ENCODE results near the gene CIZ1. TPM values are rescaled to one million over a fixed set of nuclear protein-coding genes. Genes with fewer than 3 reads are reported as not detected.

The CIZ1 gene
- total and polyA plus RNA-seq, 10 of the 15 experiments (the other 5 are each of a cell fraction or from before 2014, with no cell fraction given): 1.8 to 91.6 (median 35.4) TPM

GRCh38 chr9:128151309-128152132 is 39.9 kb downstream of the CIZ1 start:
- TF ChIP-seq RB1 (IDR thresholded peaks at IDR 0.05; ENCODE audit: borderline replicate concordance) (no peak), HDAC2 (IDR thresholded peaks at IDR 0.05) (no peak), PAX5 (IDR thresholded peaks at IDR 0.05; ENCODE audit: borderline replicate concordance, low read depth, low read length) (no peak)
- H3K27me3 ChIP-seq (replicated peaks in 1 of 2; ENCODE audit: control insufficient read depth in 2 of 2, insufficient read depth in 2 of 2, low read length in 1 of 2): peaks cover 0 to 1% of the 10 kb centered on the region in 2 experiments; a peak in 2 of 4 replicates
- POLR2A ChIA-PET: interaction anchor here (0.6 kb wide), 1 partner anchor 133 kb away, joined by 3 read pairs; no protein-coding TSS in a partner anchor
- intact Hi-C loops (cut with micrococcal nuclease; ENCODE audit: unreplicated experiment) (no loop called here), in situ Hi-C loops (cut with MboI) (no loop called here)
- H3K9me3 ChIP-seq (replicated peaks; ENCODE audit: control insufficient read depth, insufficient read depth, low read length): no peaks in the 10 kb centered on the region
- no peak overlapping the region for H2AFZ ChIP-seq (ENCODE audit: control insufficient read depth, low read depth, low read length)
- H3K36me3 ChIP-seq (ENCODE audit: control insufficient read depth in 2 of 2, insufficient read depth in 2 of 2, low read length in 1 of 2): no peaks in the 10 kb centered on the region
- H4K20me1 ChIP-seq (ENCODE audit: control insufficient read depth, insufficient read depth): no peaks in the 10 kb centered on the region; the same call in 1 of the 2 replicates
- no peak overlapping the region for H3K27ac ChIP-seq (ENCODE audit: control insufficient read depth, insufficient read depth)
- H3K4me3 ChIP-seq: no peak overlapping the region
- BruUV-seq (replicated peaks): no TSS peak
- 43% methylated on average over 15 of the region's 18 CpGs for WGBS (ENCODE audit: insufficient coverage, insufficient replicate concordance, low lambda C conversion rate, missing lambda C conversion rate)
- DNase-seq (ENCODE audit: low read depth, low spot score): no peak
- no peak for FAIRE-seq
- CTCF ChIA-PET: no interaction called here
- no peaks in the 10 kb centered on the region for H3K79me2 ChIP-seq (ENCODE audit: control insufficient read depth, insufficient read depth, low read length)
- SMC1A ChIA-PET (ENCODE audit: uncharacterized antibody, unreplicated experiment): no interaction called here
- H3K4me2 ChIP-seq (ENCODE audit: control insufficient read depth, insufficient read depth): no peak overlapping the region
- RAD21 ChIA-PET (ENCODE audit: unreplicated experiment): no interaction called here
- no peak for ATAC-seq
- H3K4me1 ChIP-seq (ENCODE audit: control insufficient read depth, insufficient read depth, low read length): no peaks in the 10 kb centered on the region
- H3K9ac ChIP-seq (ENCODE audit: control insufficient read depth, insufficient read depth, low read length): no peak overlapping the region

GRCh38 chr9:128150594-128151308 is 40.6 kb downstream of the CIZ1 start:
- SMC1A ChIA-PET (ENCODE audit: uncharacterized antibody, unreplicated experiment): no interaction called here
- POLR2A ChIA-PET: no interaction called here
- ATAC-seq (peak; percentile 71), FAIRE-seq (no peak), DNase-seq (ENCODE audit: low read depth, low spot score) (no peak)
- Histone ChIP-seq H3K36me3 (ENCODE audit: control insufficient read depth in 2 of 2, insufficient read depth in 2 of 2, low read length in 1 of 2) (no peaks in the 10 kb centered on the region), H3K4me3 (no peak overlapping the region), H4K20me1 (ENCODE audit: control insufficient read depth, insufficient read depth) (no peaks in the 10 kb centered on the region; the same call in 1 of the 2 replicates), H2AFZ (ENCODE audit: control insufficient read depth, low read depth, low read length) (no peak overlapping the region), H3K27ac (ENCODE audit: control insufficient read depth, insufficient read depth) (no peak overlapping the region), H3K79me2 (ENCODE audit: control insufficient read depth, insufficient read depth, low read length) (no peaks in the 10 kb centered on the region), H3K9me3 (replicated peaks; ENCODE audit: control insufficient read depth, insufficient read depth, low read length) (no peaks in the 10 kb centered on the region), H3K4me1 (ENCODE audit: control insufficient read depth, insufficient read depth, low read length) (no peaks in the 10 kb centered on the region), H3K4me2 (ENCODE audit: control insufficient read depth, insufficient read depth) (no peak overlapping the region), H3K9ac (ENCODE audit: control insufficient read depth, insufficient read depth, low read length) (no peak overlapping the region), H3K27me3 (replicated peaks in 1 of 2; ENCODE audit: control insufficient read depth in 2 of 2, insufficient read depth in 2 of 2, low read length in 1 of 2) (peaks cover 0 to 1% of the 10 kb centered on the region in 2 experiments; a peak in 2 of 4 replicates)
- BruUV-seq (replicated peaks): no TSS peak
- intact Hi-C loops (cut with micrococcal nuclease; ENCODE audit: unreplicated experiment): no loop called here
- RAD21 ChIA-PET (ENCODE audit: unreplicated experiment): no interaction called here
- WGBS (ENCODE audit: insufficient coverage, insufficient replicate concordance, low lambda C conversion rate, missing lambda C conversion rate): 62% methylated on average over 19 of the region's 19 CpGs
- CTCF ChIA-PET: interaction anchor here (1.1 to 1.4 kb wide), 2 partner anchors 14 to 16 kb away, joined by 3 read pairs; no protein-coding TSS in a partner anchor
- in situ Hi-C loops (cut with MboI): no loop called here
- TF ChIP-seq SIN3A (IDR thresholded peaks at IDR 0.05; ENCODE audit: low read depth, low read length) (no peak), PML (IDR thresholded peaks at IDR 0.05; ENCODE audit: low read length) (no peak), CREB1 (IDR thresholded peaks at IDR 0.05; ENCODE audit: low read depth) (no peak), TCF3 (IDR thresholded peaks at IDR 0.05; ENCODE audit: borderline replicate concordance, insufficient read depth, low read depth, low read length) (no peak), RCOR1 (conservative IDR thresholded peaks at IDR 0.05; ENCODE audit: low read depth, low read length) (no peak), CTCF (IDR thresholded peaks at IDR 0.05 in 2 of 3, conservative IDR thresholded peaks at IDR 0.05 in 1 of 3; ENCODE audit: control insufficient read depth in 2 of 3, extremely low read depth in 1 of 3, insufficient read depth in 1 of 3, low read depth in 3 of 3, low read length in 3 of 3) (peak; percentile 12 to 33 (median 32); a peak in 4 of 6 replicates), GATAD2B (conservative IDR thresholded peaks at IDR 0.05; ENCODE audit: low read depth) (no peak)
